ENCODE results near the gene PSMA4. TPM values are rescaled to one million over a fixed set of nuclear protein-coding genes. Genes with fewer than 3 reads are reported as not detected.

The PSMA4 gene
- total RNA-seq = 100 to 1,000 TPM in 1 of 2 donors, 10 to 100 TPM in 1; 95.3 to 109 TPM
- polyA plus RNA-seq = 100 to 1,000 TPM; 130 to 154 TPM

DNA sequence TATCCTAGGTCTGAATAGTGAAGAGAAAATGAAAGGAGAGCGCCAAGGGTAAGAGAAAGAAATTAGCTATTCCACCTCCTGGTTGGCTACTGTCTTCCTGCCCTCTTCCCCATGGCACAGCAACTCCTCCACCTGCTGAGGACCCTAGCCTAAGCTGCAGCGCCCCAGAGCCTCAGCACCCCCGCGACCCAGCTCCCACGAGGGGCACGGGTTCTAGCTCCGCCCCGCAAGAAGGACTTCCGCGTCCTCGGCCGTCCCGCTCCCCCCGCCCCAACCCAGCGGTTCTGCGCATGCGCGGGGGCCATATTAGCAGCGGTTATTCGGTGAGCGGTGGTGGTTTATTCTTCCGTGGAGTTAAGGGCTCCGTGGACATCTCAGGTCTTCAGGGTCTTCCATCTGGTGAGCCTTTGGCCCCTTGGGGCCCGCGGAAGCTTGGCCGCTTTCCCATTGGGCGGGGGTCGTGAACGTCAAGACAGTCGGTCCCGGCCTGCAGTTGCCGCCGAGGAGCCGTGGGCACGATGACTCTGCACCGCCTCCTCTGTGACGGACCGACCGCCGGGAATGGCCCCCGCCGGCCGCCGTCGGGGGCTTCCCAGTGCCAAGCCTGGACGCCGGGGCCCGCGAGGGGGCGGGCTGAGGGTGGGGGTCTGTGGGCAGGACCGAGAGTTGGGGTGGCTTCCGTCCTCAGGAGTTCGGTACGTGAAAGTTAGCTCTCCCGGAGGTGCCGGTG, at the start of gene PSMA4:
TSS of gene PSMA4 (plus strand) at position 304 of the 730 bp plus-strand sequence. CDS start 1,484 bp downstream, outside the sequence.
- Histone ChIP-seq H3K27me3 (ENCODE audit: control insufficient read depth in 4 of 4, insufficient read depth in 4 of 4, low read length in 3 of 4) (no peaks in the 10 kb centered on the region), H3K36me3 (ENCODE audit: control insufficient read depth in 4 of 4, insufficient read depth in 3 of 4, low read depth in 1 of 4, low read length in 3 of 4) (peaks cover 1 to 20% (median 18%) of the 10 kb centered on the region in 4 donors), H3K4me1 (ENCODE audit: control insufficient read depth in 4 of 4, insufficient read depth in 4 of 4, low read length in 3 of 4) (peaks cover 0 to 21% (median 11%) of the 10 kb centered on the region in 4 donors), H3K27ac (ENCODE audit: low read depth in 1 of 2, low read length in 2 of 2) (peak within 1 kb of the TSS; percentile 96 to 98), H3K9ac (ENCODE audit: low read depth in 1 of 2, low read length in 2 of 2) (peak within 1 kb of the TSS; percentile 98 to 100), H3K4me3 (ENCODE audit: low read depth in 1 of 3, low read length in 3 of 3) (peak within 1 kb of the TSS; percentile 90 to 98 (median 92)), H3K9me3 (ENCODE audit: control insufficient read depth in 4 of 4, low read length in 3 of 4) (no peaks in the 10 kb centered on the region)
- WGBS = under 1% methylated on average over 56 of the region's 56 CpGs
- DNase-seq (ENCODE audit: low spot score) = peak; percentile 94
- TF ChIP-seq, protein P1, sequence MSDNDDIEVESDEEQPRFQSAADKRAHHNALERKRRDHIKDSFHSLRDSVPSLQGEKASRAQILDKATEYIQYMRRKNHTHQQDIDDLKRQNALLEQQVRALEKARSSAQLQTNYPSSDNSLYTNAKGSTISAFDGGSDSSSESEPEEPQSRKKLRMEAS (IDR thresholded peaks at IDR 0.05) = peak; percentile 34
- peak in 1 of 2 donors; percentile 45 for TF ChIP-seq GABPA (IDR thresholded peaks at IDR 0.05 in 1 of 2, conservative IDR thresholded peaks at IDR 0.05 in 1 of 2)
- no peak for TF ChIP-seq EGR1 (IDR thresholded peaks at IDR 0.05; ENCODE audit: low read depth in 2 of 2)
- peak; percentile 98 for TF ChIP-seq YY1 (IDR thresholded peaks at IDR 0.05)
- TF ChIP-seq, protein P2, sequence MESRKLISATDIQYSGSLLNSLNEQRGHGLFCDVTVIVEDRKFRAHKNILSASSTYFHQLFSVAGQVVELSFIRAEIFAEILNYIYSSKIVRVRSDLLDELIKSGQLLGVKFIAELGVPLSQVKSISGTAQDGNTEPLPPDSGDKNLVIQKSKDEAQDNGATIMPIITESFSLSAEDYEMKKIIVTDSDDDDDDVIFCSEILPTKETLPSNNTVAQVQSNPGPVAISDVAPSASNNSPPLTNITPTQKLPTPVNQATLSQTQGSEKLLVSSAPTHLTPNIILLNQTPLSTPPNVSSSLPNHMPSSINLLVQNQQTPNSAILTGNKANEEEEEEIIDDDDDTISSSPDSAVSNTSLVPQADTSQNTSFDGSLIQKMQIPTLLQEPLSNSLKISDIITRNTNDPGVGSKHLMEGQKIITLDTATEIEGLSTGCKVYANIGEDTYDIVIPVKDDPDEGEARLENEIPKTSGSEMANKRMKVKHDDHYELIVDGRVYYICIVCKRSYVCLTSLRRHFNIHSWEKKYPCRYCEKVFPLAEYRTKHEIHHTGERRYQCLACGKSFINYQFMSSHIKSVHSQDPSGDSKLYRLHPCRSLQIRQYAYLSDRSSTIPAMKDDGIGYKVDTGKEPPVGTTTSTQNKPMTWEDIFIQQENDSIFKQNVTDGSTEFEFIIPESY (IDR thresholded peaks at IDR 0.05) = peak; percentile 74
- no peak for TF ChIP-seq JUND (IDR thresholded peaks at IDR 0.05)
- no peak for TF ChIP-seq NR2F2 (IDR thresholded peaks at IDR 0.05)
- TF ChIP-seq SP1 (IDR thresholded peaks at IDR 0.05) = no peak
- TF ChIP-seq, protein P3, sequence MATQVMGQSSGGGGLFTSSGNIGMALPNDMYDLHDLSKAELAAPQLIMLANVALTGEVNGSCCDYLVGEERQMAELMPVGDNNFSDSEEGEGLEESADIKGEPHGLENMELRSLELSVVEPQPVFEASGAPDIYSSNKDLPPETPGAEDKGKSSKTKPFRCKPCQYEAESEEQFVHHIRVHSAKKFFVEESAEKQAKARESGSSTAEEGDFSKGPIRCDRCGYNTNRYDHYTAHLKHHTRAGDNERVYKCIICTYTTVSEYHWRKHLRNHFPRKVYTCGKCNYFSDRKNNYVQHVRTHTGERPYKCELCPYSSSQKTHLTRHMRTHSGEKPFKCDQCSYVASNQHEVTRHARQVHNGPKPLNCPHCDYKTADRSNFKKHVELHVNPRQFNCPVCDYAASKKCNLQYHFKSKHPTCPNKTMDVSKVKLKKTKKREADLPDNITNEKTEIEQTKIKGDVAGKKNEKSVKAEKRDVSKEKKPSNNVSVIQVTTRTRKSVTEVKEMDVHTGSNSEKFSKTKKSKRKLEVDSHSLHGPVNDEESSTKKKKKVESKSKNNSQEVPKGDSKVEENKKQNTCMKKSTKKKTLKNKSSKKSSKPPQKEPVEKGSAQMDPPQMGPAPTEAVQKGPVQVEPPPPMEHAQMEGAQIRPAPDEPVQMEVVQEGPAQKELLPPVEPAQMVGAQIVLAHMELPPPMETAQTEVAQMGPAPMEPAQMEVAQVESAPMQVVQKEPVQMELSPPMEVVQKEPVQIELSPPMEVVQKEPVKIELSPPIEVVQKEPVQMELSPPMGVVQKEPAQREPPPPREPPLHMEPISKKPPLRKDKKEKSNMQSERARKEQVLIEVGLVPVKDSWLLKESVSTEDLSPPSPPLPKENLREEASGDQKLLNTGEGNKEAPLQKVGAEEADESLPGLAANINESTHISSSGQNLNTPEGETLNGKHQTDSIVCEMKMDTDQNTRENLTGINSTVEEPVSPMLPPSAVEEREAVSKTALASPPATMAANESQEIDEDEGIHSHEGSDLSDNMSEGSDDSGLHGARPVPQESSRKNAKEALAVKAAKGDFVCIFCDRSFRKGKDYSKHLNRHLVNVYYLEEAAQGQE (IDR thresholded peaks at IDR 0.05) = no peak
- TF ChIP-seq HNF4A (conservative IDR thresholded peaks at IDR 0.05) = no peak
- TF ChIP-seq RXRA (IDR thresholded peaks at IDR 0.05) = peak in 1 of 2 donors; percentile 6

DNA sequence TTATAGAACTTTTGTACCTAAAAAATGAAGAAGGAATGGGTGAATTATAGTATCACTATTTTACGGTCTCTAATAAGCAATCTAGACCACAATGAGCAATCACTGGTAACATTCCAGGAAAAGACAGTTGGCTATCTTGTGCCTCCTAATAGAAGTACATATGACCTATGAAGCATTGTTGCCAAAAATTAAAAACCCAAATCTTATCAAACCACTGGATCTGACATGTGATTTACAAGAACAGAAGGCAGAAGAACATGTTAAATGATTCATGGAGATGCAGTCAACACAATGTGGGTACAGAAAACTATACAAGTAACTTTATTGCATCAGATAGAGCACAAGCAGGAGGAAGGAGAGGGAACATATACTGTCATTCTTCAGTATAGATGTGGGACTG, 47.4 kb upstream of the PSMA4 start:
- no peaks in the 10 kb centered on the region for H3K4me1 ChIP-seq (ENCODE audit: control insufficient read depth in 4 of 4, insufficient read depth in 4 of 4, low read length in 3 of 4)
- H3K4me3 ChIP-seq (ENCODE audit: low read depth in 1 of 3, low read length in 3 of 3) = no peak overlapping the region
- WGBS = 94% methylated on average over 1 of the region's 1 CpG
- no peaks in the 10 kb centered on the region for H3K9me3 ChIP-seq (ENCODE audit: control insufficient read depth in 4 of 4, low read length in 3 of 4)
- no peak for TF ChIP-seq FOXA1 (IDR thresholded peaks at IDR 0.05)
- TF ChIP-seq JUND (IDR thresholded peaks at IDR 0.05) = no peak
- no peak for TF ChIP-seq SP1 (IDR thresholded peaks at IDR 0.05)
- TF ChIP-seq HNF4A (conservative IDR thresholded peaks at IDR 0.05) = no peak
- no peak for TF ChIP-seq GABPA (IDR thresholded peaks at IDR 0.05 in 1 of 2, conservative IDR thresholded peaks at IDR 0.05 in 1 of 2)
- TF ChIP-seq, protein P1 (IDR thresholded peaks at IDR 0.05) = no peak
- no peak for DNase-seq (ENCODE audit: low spot score)
- H3K9ac ChIP-seq (ENCODE audit: low read depth in 1 of 2, low read length in 2 of 2) = no peak overlapping the region
- H3K36me3 ChIP-seq (ENCODE audit: control insufficient read depth in 4 of 4, insufficient read depth in 3 of 4, low read depth in 1 of 4, low read length in 3 of 4) = peaks cover 6 to 76% (median 54%) of the 10 kb centered on the region in 4 donors
- H3K27ac ChIP-seq (ENCODE audit: low read depth in 1 of 2, low read length in 2 of 2) = no peak overlapping the region
- no peaks in the 10 kb centered on the region for H3K27me3 ChIP-seq (ENCODE audit: control insufficient read depth in 4 of 4, insufficient read depth in 4 of 4, low read length in 3 of 4)
